Vagina (tissue), 2 donors: ENCODE measurements around the gene PHACTR3.

Experiments used
- POLR2AphosphoS5 ChIP-seq, 2 donors: sonication (generic); formaldehyde crosslinking; IDR thresholded peaks; one replicate each; pipeline ENCODE4 v1.9.0; 2017; ENCODE audit warnings: antibody characterized with exemption in 2 of 2, mild to moderate bottlenecking in 2 of 2, low read depth in 1 of 2; ENCODE audit not compliant: insufficient read depth in 1 of 2
- TF ChIP-seq, protein P1 (sequence below), 3 experiments: fragments of 450-650 bp in 2 of 3; fragments of 200-600 bp in 1 of 3; sonication (generic) in 1 of 3; IDR thresholded peaks; one replicate each; pipeline ENCODE4 v1.5.1; 2017 to 2019; ENCODE audit warnings: antibody characterized with exemption in 3 of 3, mild to moderate bottlenecking in 2 of 3, moderate library complexity in 2 of 3

DNA sequence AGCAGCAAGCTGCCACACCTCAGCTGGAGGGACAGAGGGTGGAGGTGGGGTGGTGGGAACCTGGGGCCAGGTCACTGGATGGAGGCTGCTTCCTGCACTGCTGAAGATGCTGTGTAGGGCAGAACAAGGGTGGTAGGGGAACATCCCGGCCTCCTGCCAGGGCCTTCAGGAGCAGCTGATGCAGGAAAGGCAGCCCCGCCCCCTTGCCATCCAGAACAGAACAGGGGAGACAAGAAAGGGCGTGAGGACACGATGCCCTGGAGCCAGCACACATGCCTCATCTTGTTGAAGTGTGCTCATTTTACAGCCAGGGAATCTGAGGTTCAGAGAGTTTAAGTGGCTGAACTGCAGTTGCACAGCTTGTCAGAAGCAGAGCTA is 43.1 kb upstream of the PHACTR3 start:
- TF ChIP-seq, protein P1, sequence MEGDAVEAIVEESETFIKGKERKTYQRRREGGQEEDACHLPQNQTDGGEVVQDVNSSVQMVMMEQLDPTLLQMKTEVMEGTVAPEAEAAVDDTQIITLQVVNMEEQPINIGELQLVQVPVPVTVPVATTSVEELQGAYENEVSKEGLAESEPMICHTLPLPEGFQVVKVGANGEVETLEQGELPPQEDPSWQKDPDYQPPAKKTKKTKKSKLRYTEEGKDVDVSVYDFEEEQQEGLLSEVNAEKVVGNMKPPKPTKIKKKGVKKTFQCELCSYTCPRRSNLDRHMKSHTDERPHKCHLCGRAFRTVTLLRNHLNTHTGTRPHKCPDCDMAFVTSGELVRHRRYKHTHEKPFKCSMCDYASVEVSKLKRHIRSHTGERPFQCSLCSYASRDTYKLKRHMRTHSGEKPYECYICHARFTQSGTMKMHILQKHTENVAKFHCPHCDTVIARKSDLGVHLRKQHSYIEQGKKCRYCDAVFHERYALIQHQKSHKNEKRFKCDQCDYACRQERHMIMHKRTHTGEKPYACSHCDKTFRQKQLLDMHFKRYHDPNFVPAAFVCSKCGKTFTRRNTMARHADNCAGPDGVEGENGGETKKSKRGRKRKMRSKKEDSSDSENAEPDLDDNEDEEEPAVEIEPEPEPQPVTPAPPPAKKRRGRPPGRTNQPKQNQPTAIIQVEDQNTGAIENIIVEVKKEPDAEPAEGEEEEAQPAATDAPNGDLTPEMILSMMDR (IDR thresholded peaks at IDR 0.05): no peak
- no peak for TF ChIP-seq POLR2AphosphoS5 (IDR thresholded peaks at IDR 0.05; ENCODE audit: insufficient read depth in 1 of 2, low read depth in 1 of 2)
